MG63 (cell line): ENCODE data around the gene NCAM1. TPM values are rescaled to one million over a fixed set of nuclear protein-coding genes. Genes with fewer than 3 reads are reported as not detected.

Source experiments
- DNase-seq: peaks from one replicate; pipeline ENCODE4 v3.0.0-alpha.2; 2020
- H3K27me3 ChIP-seq: fragments of 250-450 bp; sonication (Bioruptor Pico); 2 replicates; pipeline ENCODE4 v1.5.1; 2020; ENCODE audit warnings: mild to moderate bottlenecking, moderate library complexity
- H3K36me3 ChIP-seq: fragments of 250-450 bp; sonication (Bioruptor Pico); 2 replicates; pipeline ENCODE4 v1.5.1; 2020; ENCODE audit warnings: mild to moderate bottlenecking, moderate library complexity
- H3K4me3 ChIP-seq: fragments of 250-450 bp; sonication (Bioruptor Pico); 2 replicates; pipeline ENCODE4 v1.5.1; 2020; ENCODE audit warnings: mild to moderate bottlenecking, moderate library complexity
- H3K9me3 ChIP-seq: fragments of 250-450 bp; sonication (Bioruptor Pico); 2 replicates; pipeline ENCODE4 v1.5.1; 2020; ENCODE audit warnings: mild to moderate bottlenecking, moderate library complexity
- total RNA-seq: library from RNA; depleted of rRNA; stranded (reverse); fragments of >200 nt; shearing (Covaris generic); gene quantifications from 2 replicates; pipeline ENCODE4 v1.2.3, GENCODE V29; 2014; ENCODE audit warnings: low replicate concordance

The NCAM1 gene
- total RNA-seq, 1 experiment from 2014 or later = 6.2 TPM

GRCh38 chr11:112962579-112963367 lies 1.6 kb downstream of the NCAM1 start:
- Histone ChIP-seq H3K4me3 (peak overlapping the region; percentile 53), H3K36me3 (no peaks in the 10 kb centered on the region), H3K27me3 (no peaks in the 10 kb centered on the region), H3K9me3 (no peaks in the 10 kb centered on the region)
- peak; percentile 80 for DNase-seq

GRCh38 chr11:112963368-112963955 lies 2.2 kb downstream of the NCAM1 start:
- H3K36me3 ChIP-seq = no peaks in the 10 kb centered on the region
- H3K27me3 ChIP-seq = no peaks in the 10 kb centered on the region
- no peaks in the 10 kb centered on the region for H3K9me3 ChIP-seq
- H3K4me3 ChIP-seq = peak overlapping the region; percentile 53
- peak; percentile 1 for DNase-seq

GRCh38 chr11:112965656-112966055 lies 4.4 kb downstream of the NCAM1 start:
- no peaks in the 10 kb centered on the region for H3K36me3 ChIP-seq
- H3K4me3 ChIP-seq = no peak overlapping the region
- no peak for DNase-seq
- peaks cover 2% of the 10 kb centered on the region for H3K27me3 ChIP-seq
- H3K9me3 ChIP-seq = no peaks in the 10 kb centered on the region

DNA sequence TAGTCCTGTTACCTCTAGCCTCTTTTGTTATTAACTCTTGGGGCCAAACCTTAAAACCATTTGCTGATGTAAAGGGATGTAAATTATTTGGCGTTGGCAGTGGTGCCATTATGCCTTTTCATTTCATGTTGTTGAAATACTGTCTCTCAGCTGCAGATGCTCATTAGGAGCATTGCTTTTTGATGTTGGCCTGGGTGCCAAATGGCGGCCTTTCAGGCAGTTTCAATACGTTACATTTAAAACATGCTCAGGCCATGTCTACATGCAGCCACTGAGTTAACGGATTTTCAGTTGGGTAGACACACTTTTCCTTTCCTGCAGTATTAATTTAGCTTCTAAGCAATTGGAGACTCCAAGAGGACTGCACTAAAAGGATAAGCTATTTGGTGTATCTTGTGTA lies 5.3 kb downstream of the NCAM1 start:
- no peaks in the 10 kb centered on the region for H3K9me3 ChIP-seq

DNA sequence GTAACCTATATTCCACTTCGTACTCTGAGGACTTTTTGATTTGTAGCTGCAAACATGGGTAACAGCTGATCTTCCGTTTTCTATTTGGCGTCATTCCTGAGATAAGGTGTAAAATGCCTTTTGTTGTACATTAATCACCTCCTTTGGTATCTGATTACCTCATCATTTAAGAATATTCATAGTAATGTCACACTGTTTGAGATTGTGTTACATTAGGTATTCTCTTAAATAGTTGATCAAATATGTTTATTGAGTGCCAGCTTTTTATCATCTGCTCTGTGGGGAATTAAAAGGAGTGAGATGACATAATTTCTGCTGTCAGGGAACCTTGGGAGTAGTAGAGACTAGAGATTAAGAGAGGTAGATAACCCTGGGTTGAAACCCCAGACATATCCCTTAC lies 5.9 kb downstream of the NCAM1 start:
- Histone ChIP-seq H3K4me3 (no peak overlapping the region), H3K36me3 (no peaks in the 10 kb centered on the region), H3K9me3 (no peaks in the 10 kb centered on the region), H3K27me3 (peaks cover 3% of the 10 kb centered on the region)
- DNase-seq = no peak

More for the DNA sequence above, 5.3 kb downstream of the NCAM1 start:
- Histone ChIP-seq H3K27me3 (peaks cover 3% of the 10 kb centered on the region), H3K36me3 (no peaks in the 10 kb centered on the region), H3K4me3 (no peak overlapping the region)
- DNase-seq = no peak

DNA sequence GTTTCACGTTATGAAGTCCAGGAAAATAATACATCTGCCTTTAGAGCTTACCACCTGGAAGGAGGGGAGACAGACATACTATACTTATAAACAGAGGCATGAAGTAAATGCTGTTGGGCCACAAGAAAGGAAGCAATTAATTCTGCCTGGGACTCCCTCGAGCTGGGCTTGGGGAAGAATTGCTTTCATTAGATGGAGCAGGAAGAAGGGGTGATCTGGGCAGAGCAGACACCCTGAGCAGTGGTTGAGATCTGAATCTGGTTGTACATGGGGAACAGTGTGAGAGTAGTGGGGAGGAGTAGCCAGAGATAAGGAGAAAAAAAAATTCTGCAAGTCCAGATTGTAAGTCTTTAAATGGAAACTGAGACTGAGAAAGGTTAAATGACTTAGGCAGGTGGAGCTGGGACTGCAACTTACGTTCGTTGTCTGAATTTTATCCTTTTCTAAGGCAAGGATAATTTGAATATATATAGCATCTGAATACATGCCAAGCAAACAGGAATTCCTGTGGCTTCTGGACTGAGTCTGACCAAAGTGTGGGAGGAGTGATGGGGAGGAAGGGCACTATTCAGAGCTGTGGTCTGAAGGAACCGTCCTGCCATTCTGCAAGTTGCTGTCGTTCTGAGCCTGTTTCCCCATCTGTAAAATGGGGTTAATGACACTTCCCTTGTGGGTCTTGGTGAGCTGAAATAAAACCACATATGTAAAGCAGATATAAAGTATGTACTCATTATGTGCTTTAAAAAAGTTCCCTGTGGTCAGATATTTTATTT lies 7.9 kb downstream of the NCAM1 start:
- Histone ChIP-seq H3K9me3 (no peaks in the 10 kb centered on the region), H3K4me3 (no peak overlapping the region), H3K27me3 (peaks cover 3% of the 10 kb centered on the region), H3K36me3 (no peaks in the 10 kb centered on the region)
- DNase-seq = no peak

- Histone ChIP-seq H3K27me3 (peaks cover 3% of the 10 kb centered on the region), H3K9me3 (no peaks in the 10 kb centered on the region), H3K36me3 (no peaks in the 10 kb centered on the region), H3K4me3 (no peak overlapping the region)
- DNase-seq = no peak
These were observed 10.0 kb downstream of the NCAM1 start for GRCh38 chr11:112971195-112971594.

GRCh38 chr11:112971827-112972226 lies 10.6 kb downstream of the NCAM1 start:
- no peaks in the 10 kb centered on the region for H3K9me3 ChIP-seq
- H3K27me3 ChIP-seq = peaks cover 3% of the 10 kb centered on the region
- DNase-seq = no peak
- H3K4me3 ChIP-seq = no peak overlapping the region
- no peaks in the 10 kb centered on the region for H3K36me3 ChIP-seq

DNA sequence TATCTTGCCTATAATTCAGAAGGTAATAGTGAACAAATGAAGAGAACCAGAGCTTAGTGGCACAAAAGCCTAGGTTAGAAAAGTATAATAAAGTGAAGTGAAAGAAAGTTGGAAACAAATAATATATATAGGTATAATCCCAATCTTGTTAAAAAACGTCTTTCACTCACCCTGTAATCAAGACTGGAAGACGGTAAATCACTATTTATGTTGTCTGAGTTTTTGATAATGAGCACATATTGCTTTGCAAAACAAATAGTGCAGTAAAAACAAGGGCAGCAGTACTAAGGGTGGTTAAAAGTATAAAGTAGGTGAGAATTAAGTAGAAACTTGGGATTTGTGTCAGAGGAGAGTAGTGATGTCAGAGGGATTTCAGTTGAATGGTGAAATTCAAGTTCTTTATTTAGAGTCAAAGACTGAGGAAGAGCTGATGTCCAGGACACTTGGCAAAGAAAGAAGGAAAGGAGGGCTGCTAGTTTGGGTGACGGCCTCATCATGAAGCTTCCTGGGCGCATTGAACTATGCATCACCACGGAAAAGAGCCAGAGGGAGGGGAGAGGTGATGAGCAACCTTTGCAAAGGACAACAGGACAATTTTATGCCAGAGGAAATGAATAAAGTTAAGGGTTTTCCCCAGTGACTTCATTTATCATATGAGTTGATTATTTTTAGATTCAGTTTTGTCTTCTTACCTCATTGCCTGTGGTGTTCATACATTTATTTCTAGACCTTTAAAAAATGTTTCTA lies 11.4 kb downstream of the NCAM1 start:
- Histone ChIP-seq H3K9me3 (no peaks in the 10 kb centered on the region), H3K36me3 (no peaks in the 10 kb centered on the region), H3K27me3 (peaks cover 3% of the 10 kb centered on the region), H3K4me3 (no peak overlapping the region)
- no peak for DNase-seq

DNA sequence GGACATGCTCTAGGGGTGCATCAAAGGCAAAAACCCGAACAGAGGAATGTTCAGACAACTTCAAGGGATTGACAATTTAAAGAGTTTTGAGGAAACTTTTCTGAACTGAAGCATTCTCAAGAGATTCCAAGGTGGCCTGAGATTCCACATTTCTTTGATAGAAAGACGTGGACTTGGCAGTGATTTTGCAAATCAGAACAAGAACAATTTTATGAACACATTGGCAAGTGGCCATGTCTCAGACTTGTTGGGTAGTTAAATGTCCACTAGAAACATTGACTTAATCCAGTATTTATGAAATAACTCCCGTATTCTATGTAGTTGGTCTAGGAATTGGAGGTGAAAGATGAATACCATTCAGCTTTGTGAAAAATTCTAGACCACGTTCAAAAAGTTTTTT lies 13.8 kb downstream of the NCAM1 start:
- Histone ChIP-seq H3K27me3 (peaks cover 3% of the 10 kb centered on the region), H3K9me3 (no peaks in the 10 kb centered on the region), H3K4me3 (no peak overlapping the region), H3K36me3 (no peaks in the 10 kb centered on the region)
- no peak for DNase-seq

DNA sequence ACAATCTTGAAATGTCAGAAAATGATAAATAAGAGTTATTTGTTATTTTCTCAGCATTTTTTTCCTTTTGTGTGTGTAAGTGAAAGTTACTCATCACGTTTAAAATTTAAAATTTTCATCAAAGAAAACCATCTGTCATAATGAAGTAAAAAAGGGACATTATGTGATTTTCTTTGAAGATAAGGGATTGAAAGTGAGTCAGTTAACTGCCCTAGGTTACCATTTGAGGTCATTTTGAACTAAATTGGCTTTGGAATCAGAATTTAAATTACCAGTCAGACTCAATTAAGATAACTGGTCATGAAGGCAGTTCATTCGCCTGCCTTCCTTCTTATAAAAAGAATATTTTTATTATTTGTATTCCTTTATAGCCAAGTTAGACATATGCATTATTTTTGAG lies 14.3 kb downstream of the NCAM1 start:
- H3K27me3 ChIP-seq = peaks cover 3% of the 10 kb centered on the region
- H3K9me3 ChIP-seq = no peaks in the 10 kb centered on the region
- H3K36me3 ChIP-seq = no peaks in the 10 kb centered on the region
- no peak for DNase-seq
- no peak overlapping the region for H3K4me3 ChIP-seq

GRCh38 chr11:112977755-112978154 lies 16.5 kb downstream of the NCAM1 start:
- peak; percentile 28 for DNase-seq

DNA sequence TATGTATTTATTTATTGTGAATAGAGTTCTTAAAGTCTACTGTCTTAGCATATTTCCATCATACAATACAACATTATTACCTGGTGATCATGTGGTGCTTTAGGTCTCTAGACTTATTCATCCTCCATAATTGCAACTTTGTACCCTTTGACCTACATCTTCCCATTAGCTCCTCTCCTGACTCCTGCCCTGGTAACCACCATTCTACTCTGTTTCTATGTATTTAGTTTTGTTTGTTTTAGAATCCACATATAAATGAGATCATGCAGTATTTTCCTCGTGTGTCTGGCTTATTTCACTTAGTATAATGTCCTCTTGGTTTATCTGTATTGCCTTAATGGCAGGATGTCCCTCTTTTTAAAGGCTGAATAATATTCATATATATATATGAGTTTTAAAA lies 22.7 kb downstream of the NCAM1 start:
- DNase-seq = no peak
- no peak overlapping the region for H3K4me3 ChIP-seq
- peaks cover 3% of the 10 kb centered on the region; the same call in 1 of the 2 replicates for H3K9me3 ChIP-seq
- no peaks in the 10 kb centered on the region for H3K27me3 ChIP-seq
- no peaks in the 10 kb centered on the region for H3K36me3 ChIP-seq

More at GRCh38 chr11:112977755-112978154, 16.5 kb downstream of the NCAM1 start:
- Histone ChIP-seq H3K9me3 (no peaks in the 10 kb centered on the region), H3K27me3 (no peaks in the 10 kb centered on the region), H3K36me3 (no peaks in the 10 kb centered on the region), H3K4me3 (no peak overlapping the region)

- no peaks in the 10 kb centered on the region for H3K27me3 ChIP-seq
- peaks cover 3% of the 10 kb centered on the region; the same call in 1 of the 2 replicates for H3K9me3 ChIP-seq
- no peaks in the 10 kb centered on the region for H3K36me3 ChIP-seq
- H3K4me3 ChIP-seq = no peak overlapping the region
- DNase-seq = no peak
These were observed 28.0 kb downstream of the NCAM1 start for GRCh38 chr11:112989198-112989597.

GRCh38 chr11:112993808-112994207 lies 32.6 kb downstream of the NCAM1 start:
- Histone ChIP-seq H3K9me3 (no peaks in the 10 kb centered on the region), H3K36me3 (no peaks in the 10 kb centered on the region), H3K4me3 (no peak overlapping the region), H3K27me3 (no peaks in the 10 kb centered on the region)
- no peak for DNase-seq

DNA sequence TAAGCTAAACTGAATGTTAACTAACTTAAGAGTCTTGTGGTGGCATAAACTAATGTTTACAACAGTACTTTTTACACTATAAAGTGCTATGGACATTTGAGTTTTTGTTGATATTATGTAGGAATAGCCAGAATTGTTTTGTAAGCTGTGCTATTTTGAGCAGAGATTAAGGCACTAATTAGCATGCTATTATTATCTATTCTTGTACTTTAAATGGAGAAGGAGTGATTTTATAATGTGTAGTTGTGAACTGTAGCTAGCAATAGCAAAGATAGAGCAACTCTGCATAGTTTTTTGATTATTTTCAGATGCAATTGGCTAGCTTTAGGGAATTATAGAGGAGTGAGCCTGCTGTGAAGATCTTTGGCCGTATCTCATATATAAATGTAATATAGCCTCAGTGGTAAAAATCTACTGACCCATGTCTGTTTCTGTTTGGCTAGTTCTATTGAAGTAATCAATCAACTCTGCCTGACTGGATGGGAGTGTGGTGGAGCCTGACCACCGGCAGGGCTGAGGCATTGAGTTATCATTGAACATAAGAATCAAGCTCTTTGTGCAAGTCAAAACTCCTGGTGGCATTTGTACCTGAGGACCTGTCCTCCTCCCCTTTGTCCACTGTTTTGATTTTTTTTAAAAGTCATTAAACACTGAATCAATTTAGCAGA lies 34.3 kb downstream of the NCAM1 start:
- H3K4me3 ChIP-seq = no peak overlapping the region
- no peak for DNase-seq

More for the DNA sequence above, 34.3 kb downstream of the NCAM1 start:
- H3K36me3 ChIP-seq = no peaks in the 10 kb centered on the region
- H3K9me3 ChIP-seq = no peaks in the 10 kb centered on the region
- H3K27me3 ChIP-seq = no peaks in the 10 kb centered on the region
